Gastrocnemius medialis (tissue), 4 donors: ENCODE measurements around the gene PAK6. TPM values are rescaled to one million over a fixed set of nuclear protein-coding genes. Genes with fewer than 3 reads are reported as not detected.
A peak's percentile ranks its signal among the peaks of the same experiment; 100 is the strongest.

Experiments
- ATAC-seq, 2 donors: fragments of 150-250 bp; one replicate each; pipeline ENCODE4 v1.9.1; 2016
- DNase-seq, 2 donors: peaks; one replicate each; pipeline ENCODE4 v3.0.0-alpha.2; 2019
- H3K27ac ChIP-seq, 4 donors: fragments of 200-600 bp; sonication (generic); 1 replicate in 1 of 4; 2 replicates in 3 of 4; pipeline ENCODE4 v1.5.1; 2016 to 2018; ENCODE audit warnings: mild to moderate bottlenecking in 2 of 4, moderate library complexity in 1 of 4
- H3K27me3 ChIP-seq, 3 donors: fragments of 200-600 bp; sonication (generic) in 2 of 3; 1 replicate in 1 of 3; 2 replicates in 2 of 3; pipeline versions ENCODE4 v1.5.1 to v1.6.0; 2016 to 2019; ENCODE audit warnings: mild to moderate bottlenecking in 1 of 3, moderate library complexity in 1 of 3
- H3K36me3 ChIP-seq, 2 donors: fragments of 200-600 bp; sonication (generic) in 1 of 2; one replicate each; pipeline ENCODE4 v1.5.1; 2017 to 2018
- H3K4me1 ChIP-seq, 2 donors: fragments of 200-600 bp; sonication (generic) in 1 of 2; one replicate each; pipeline ENCODE4 v1.5.1; 2016 to 2017; ENCODE audit warnings: mild to moderate bottlenecking in 2 of 2
- H3K4me3 ChIP-seq, 4 donors: fragments of 200-600 bp; sonication (generic) in 3 of 4; 1 replicate in 1 of 4; 2 replicates in 3 of 4; pipeline ENCODE4 v1.5.1; 2016 to 2019; ENCODE audit warnings: mild to moderate bottlenecking in 2 of 4
- H3K9me3 ChIP-seq, 3 donors: fragments of 200-600 bp; sonication (generic) in 2 of 3; 1 replicate in 1 of 3; 2 replicates in 2 of 3; pipeline ENCODE4 v1.5.1; 2016 to 2019
- CTCF ChIP-seq, 5 experiments: fragments of 450-650 bp in 3 of 5; fragments of 200-600 bp in 2 of 5; sonication (generic) in 2 of 5; IDR thresholded peaks in 4 of 5; conservative IDR thresholded peaks in 1 of 5; 1 replicate in 4 of 5; 2 replicates in 1 of 5; pipeline ENCODE4 v1.5.1; 2016 to 2019; ENCODE audit warnings: antibody characterized with exemption in 5 of 5, mild to moderate bottlenecking in 3 of 5, moderate library complexity in 3 of 5
- POLR2A ChIP-seq, 2 donors: fragments of 450-650 bp; IDR thresholded peaks; one replicate each; pipeline ENCODE4 v1.6.1; 2017; ENCODE audit warnings: antibody characterized with exemption in 2 of 2, mild to moderate bottlenecking in 2 of 2, moderate library complexity in 2 of 2
- in situ Hi-C, 4 donors: fragments of 200-750 bp; cut with MboI; loops; one replicate each; pipeline versions ENCODE4 v1.15.0 to v1.8.0; 2017; ENCODE audit warnings: low sequenced_read_pairs in 4 of 4
- intact Hi-C: fragments of 100-400 bp; cut with DNase I; formaldehyde crosslinking; loops from one replicate; pipeline ENCODE4 v1.15.1; 2023; ENCODE audit warnings: low total_unique reads
- total RNA-seq, 4 donors: library from RNA; depleted of rRNA; stranded (reverse); fragments of >200 nt; gene quantifications; one replicate each; pipeline versions ENCODE4 v1.1.0 to v1.2.3, GENCODE V29; 2016

Gene PAK6
- total RNA-seq, 4 donors from 2014 or later, result 1.4 to 2.2 (median 1.5) TPM; not detected in 1

DNA sequence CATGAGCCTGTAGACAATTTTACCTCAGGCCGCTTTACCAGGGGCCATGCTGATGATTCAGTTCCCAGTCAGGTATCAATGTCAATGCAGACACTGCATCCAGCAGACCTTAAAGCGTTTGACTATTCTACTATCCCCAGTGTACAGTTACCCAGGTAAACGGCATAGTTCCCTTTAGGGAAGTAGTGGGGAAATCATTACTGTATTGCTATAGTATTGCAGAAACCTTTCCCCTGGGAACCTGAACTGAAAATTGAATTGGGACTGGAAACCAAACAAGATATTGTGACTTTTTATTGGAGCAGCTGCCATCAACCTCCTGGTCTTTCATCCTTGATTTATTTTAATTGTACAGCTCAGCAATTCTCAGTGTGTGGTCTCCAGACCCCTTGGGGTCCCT, 78.1 kb downstream of the PAK6 start:
- Histone ChIP-seq H3K36me3 (no peaks in the 10 kb centered on the region), H3K27me3 (no peaks in the 10 kb centered on the region), H3K9me3 (no peaks in the 10 kb centered on the region), H3K4me1 (peaks cover 0 to 8% of the 10 kb centered on the region in 2 donors), H3K4me3 (no peak overlapping the region), H3K27ac (no peak overlapping the region)
- DNase-seq (no peak), ATAC-seq (no peak)
- TF ChIP-seq POLR2A (IDR thresholded peaks at IDR 0.05) (no peak), CTCF (IDR thresholded peaks at IDR 0.05 in 4 of 5, conservative IDR thresholded peaks at IDR 0.05 in 1 of 5) (no peak)
- in situ Hi-C loops (loop anchor here in 2 of 4 donors (10.0 kb wide), 1 partner anchor 108 kb away; no protein-coding TSS in a partner anchor), intact Hi-C loops (no loop called here)

DNA sequence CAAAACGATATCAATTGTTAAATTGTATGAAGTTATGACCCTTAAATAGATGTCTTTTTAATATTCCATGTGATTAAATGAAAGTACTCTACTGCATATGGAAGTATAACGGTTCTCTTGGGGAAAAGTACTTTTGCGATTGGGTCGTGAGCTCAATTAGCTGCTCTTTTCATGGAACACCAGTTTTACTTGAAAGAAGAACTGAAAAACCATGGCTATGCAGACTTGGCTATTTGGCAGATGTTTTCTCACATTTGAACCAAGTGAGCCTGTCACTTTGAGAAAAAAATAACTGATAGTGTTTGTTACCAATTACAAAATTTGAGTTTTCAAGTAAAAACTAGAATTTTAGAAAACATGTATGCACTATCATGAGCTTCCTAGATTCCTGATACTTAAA, 78.7 kb downstream of the PAK6 start:
- Histone ChIP-seq H3K27ac (no peak overlapping the region), H3K4me1 (peaks cover under 1 to 8% of the 10 kb centered on the region in 2 donors), H3K36me3 (no peaks in the 10 kb centered on the region), H3K9me3 (no peaks in the 10 kb centered on the region), H3K27me3 (no peaks in the 10 kb centered on the region), H3K4me3 (no peak overlapping the region)
- TF ChIP-seq CTCF (IDR thresholded peaks at IDR 0.05 in 4 of 5, conservative IDR thresholded peaks at IDR 0.05 in 1 of 5), result no peak
- TF ChIP-seq POLR2A (IDR thresholded peaks at IDR 0.05), result no peak
- DNase-seq, result no peak
- ATAC-seq, result no peak
- intact Hi-C loops, result no loop called here
- in situ Hi-C loops, result loop anchor here in 2 of 4 donors (10.0 kb wide), 1 partner anchor 107 kb away; no protein-coding TSS in a partner anchor

DNA sequence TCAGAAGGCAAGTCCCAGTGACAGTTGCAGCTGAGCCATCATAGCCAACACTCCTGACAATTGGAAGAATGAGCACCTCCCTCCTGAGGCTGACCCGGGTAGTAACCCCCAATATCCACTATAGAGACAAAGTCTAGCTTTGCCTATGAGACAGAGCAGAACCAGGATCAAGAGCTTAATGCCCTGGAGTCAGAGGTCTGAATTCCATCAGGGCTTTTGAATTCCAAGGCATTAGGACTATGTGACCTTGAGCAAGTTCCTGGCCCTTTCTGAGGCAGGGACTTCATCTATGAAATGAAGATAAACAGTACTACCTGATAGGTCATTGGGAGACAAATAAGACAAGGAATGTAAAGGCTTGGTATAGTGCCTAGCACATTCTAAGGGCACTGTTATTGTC, 81.5 kb downstream of the PAK6 start:
- no peaks in the 10 kb centered on the region for H3K36me3 ChIP-seq
- in situ Hi-C loops (no loop called here), intact Hi-C loops (loop anchor here (5.0 kb wide), 1 partner anchor 87 kb away; the partner anchor contains the start of gene IVD)
- no peaks in the 10 kb centered on the region for H3K9me3 ChIP-seq
- DNase-seq, result no peak
- TF ChIP-seq POLR2A (IDR thresholded peaks at IDR 0.05) (no peak), CTCF (IDR thresholded peaks at IDR 0.05 in 4 of 5, conservative IDR thresholded peaks at IDR 0.05 in 1 of 5) (no peak)
- H3K4me1 ChIP-seq, result peaks cover 14 to 16% of the 10 kb centered on the region in 2 donors
- ATAC-seq, result no peak
- no peaks in the 10 kb centered on the region for H3K27me3 ChIP-seq
- no peak overlapping the region for H3K27ac ChIP-seq
- H3K4me3 ChIP-seq, result no peak overlapping the region

- Histone ChIP-seq H3K27me3 (no peaks in the 10 kb centered on the region), H3K4me3 (no peak overlapping the region), H3K4me1 (peaks cover 19 to 22% of the 10 kb centered on the region in 2 donors), H3K27ac (peak overlapping the region in 3 of 4 donors; percentile 48 to 84 (median 50)), H3K9me3 (no peaks in the 10 kb centered on the region), H3K36me3 (no peaks in the 10 kb centered on the region)
- DNase-seq (peak in 1 of 2 donors; percentile 48), ATAC-seq (peak; percentile 35 to 46)
- in situ Hi-C loops, result no loop called here
- no peak for TF ChIP-seq POLR2A (IDR thresholded peaks at IDR 0.05)
- peak; percentile 83 to 92 (median 86) for TF ChIP-seq CTCF (IDR thresholded peaks at IDR 0.05 in 4 of 5, conservative IDR thresholded peaks at IDR 0.05 in 1 of 5)
- intact Hi-C loops, result loop anchor here (5.0 kb wide), 1 partner anchor 86 kb away; the partner anchor contains the start of gene IVD
These were observed 82.1 kb downstream of the PAK6 start for GRCh38 chr15:40320931-40321371.
